ENCODE measurements around the gene SFXN4.
A peak's percentile ranks its signal among the peaks of the same experiment; 100 is the strongest.
"Not testable (repeated sequence)": the region's sequence is repeated elsewhere in the genome, so short reads cannot be mapped to it uniquely, and the experiment has no call there.

Gene SFXN4

GRCh38 chr10:119190954-119191785 is 25.7 kb upstream of the SFXN4 start:
- DNase-seq = no peak

- DNase-seq = no peak
These were observed 24.8 kb upstream of the SFXN4 start for GRCh38 chr10:119190353-119190752.

- peak in 20 of 58 donors; percentile 3 to 55 (median 20) for DNase-seq
These were observed 24.3 kb upstream of the SFXN4 start for GRCh38 chr10:119189811-119190282.

GRCh38 chr10:119183664-119184412 is 18.3 kb upstream of the SFXN4 start:
- DNase-seq = no peak

GRCh38 chr10:119180850-119181400 is 15.4 kb upstream of the SFXN4 start:
- DNase-seq = not testable (repeated sequence)

GRCh38 chr10:119178372-119179119 is 13.0 kb upstream of the SFXN4 start, which contains the start of gene PRDX3:
TSS of gene PRDX3 (minus strand) at chr10:119178812. CDS start at chr10:119178790, 22 bp downstream.
- peak; percentile 68 to 98 (median 90) for DNase-seq

- DNase-seq = peak in 1 of 58 donors; percentile 63
These were observed 12.3 kb upstream of the SFXN4 start for GRCh38 chr10:119177708-119178371.

GRCh38 chr10:119176166-119176565 is 10.7 kb upstream of the SFXN4 start:
- DNase-seq = no peak

- DNase-seq = no peak
These were observed 8.6 kb upstream of the SFXN4 start for GRCh38 chr10:119174109-119174508.

- DNase-seq = no peak
These were observed 1.5 kb upstream of the SFXN4 start for GRCh38 chr10:119167041-119167440.

GRCh38 chr10:119166564-119166963 is 1.1 kb upstream of the SFXN4 start:
- DNase-seq = no peak

- DNase-seq = no peak
These were observed 595 bp upstream of the SFXN4 start for GRCh38 chr10:119166118-119166500.

- no peak for DNase-seq
These were observed 2.9 kb downstream of the SFXN4 start for GRCh38 chr10:119162452-119163092.

GRCh38 chr10:119161680-119162451 is 3.6 kb downstream of the SFXN4 start:
- DNase-seq = peak in 15 of 58 donors; percentile 5 to 53 (median 21)

- DNase-seq = no peak
These were observed 6.2 kb downstream of the SFXN4 start for GRCh38 chr10:119159332-119159731.

GRCh38 chr10:119153661-119154060 is 11.9 kb downstream of the SFXN4 start:
- DNase-seq = no peak

- DNase-seq = no peak
These were observed 12.5 kb downstream of the SFXN4 start for GRCh38 chr10:119153041-119153440.

- DNase-seq = not testable (repeated sequence)
These were observed 13.9 kb downstream of the SFXN4 start for GRCh38 chr10:119151601-119152000.

- no peak for DNase-seq
These were observed 15.8 kb downstream of the SFXN4 start for GRCh38 chr10:119149729-119150128.

Measured in anterior cingulate cortex (tissue), 58 donors.